ENCODE data around the gene CDK14. TPM values are rescaled to one million over a fixed set of nuclear protein-coding genes. Genes with fewer than 3 reads are reported as not detected.

Gene CDK14
- total and polyA plus RNA-seq, 10 of the 15 experiments (the other 5 are each of a cell fraction or from before 2014, with no cell fraction given), result 6.5 to 61.3 (median 24.2) TPM

GRCh38 chr7:90663176-90663575 is 67.1 kb downstream of the CDK14 start:
- 92% methylated on average over 3 of the region's 3 CpGs for WGBS (ENCODE audit: insufficient coverage, insufficient replicate concordance, low lambda C conversion rate, missing lambda C conversion rate)
- ChIA-PET CTCF (interaction anchor here (1.8 to 4.1 kb wide), 3 partner anchors 10 to 34 kb away, joined by 8 to 14 read pairs (median 13); no protein-coding TSS in a partner anchor), SMC1A (ENCODE audit: uncharacterized antibody, unreplicated experiment) (interaction anchor here (0.7 to 3.2 kb wide), 13 partner anchors 8 to 66 kb away, joined by 3 to 16 read pairs (median 4); no protein-coding TSS in a partner anchor), RAD21 (ENCODE audit: unreplicated experiment) (interaction anchor here (0.9 to 1.9 kb wide), 9 partner anchors 16 to 50 kb away, joined by 3 to 6 read pairs (median 3); no protein-coding TSS in a partner anchor), POLR2A (interaction anchor here (1.0 to 1.5 kb wide), 2 partner anchors 9 to 19 kb away, joined by 3 to 6 read pairs; no protein-coding TSS in a partner anchor)
- Histone ChIP-seq H4K20me1 (ENCODE audit: control insufficient read depth, insufficient read depth) (no peaks in the 10 kb centered on the region), H3K9ac (ENCODE audit: control insufficient read depth, insufficient read depth, low read length) (no peak overlapping the region), H3K4me2 (ENCODE audit: control insufficient read depth, insufficient read depth) (peak overlapping the region; percentile 77; the same call in 1 of the 2 replicates), H3K9me3 (replicated peaks; ENCODE audit: control insufficient read depth, insufficient read depth, low read length) (no peaks in the 10 kb centered on the region), H3K79me2 (ENCODE audit: control insufficient read depth, insufficient read depth, low read length) (no peaks in the 10 kb centered on the region), H3K27me3 (replicated peaks in 1 of 2; ENCODE audit: control insufficient read depth in 2 of 2, insufficient read depth in 2 of 2, low read length in 1 of 2) (no peaks in the 10 kb centered on the region), H3K36me3 (ENCODE audit: control insufficient read depth in 2 of 2, insufficient read depth in 2 of 2, low read length in 1 of 2) (no peaks in the 10 kb centered on the region), H2AFZ (ENCODE audit: control insufficient read depth, low read depth, low read length) (no peak overlapping the region; the same call in 1 of the 2 replicates), H3K27ac (ENCODE audit: control insufficient read depth, insufficient read depth) (no peak overlapping the region; the same call in 1 of the 2 replicates), H3K4me1 (ENCODE audit: control insufficient read depth, insufficient read depth, low read length) (peaks cover 29% of the 10 kb centered on the region), H3K4me3 (no peak overlapping the region)
- intact Hi-C loops (cut with micrococcal nuclease; ENCODE audit: unreplicated experiment) (no loop called here), in situ Hi-C loops (cut with MboI) (no loop called here)
- no TSS peak for BruUV-seq (replicated peaks)
- FAIRE-seq, result no peak
- no peak for DNase-seq (ENCODE audit: low read depth, low spot score)
- TF ChIP-seq MTA3 (IDR thresholded peaks at IDR 0.05; ENCODE audit: borderline replicate concordance, low read length) (no peak), ASH2L (IDR thresholded peaks at IDR 0.05; ENCODE audit: borderline replicate concordance, low read depth) (no peak), SUZ12 (IDR thresholded peaks at IDR 0.05; ENCODE audit: unreplicated experiment) (no peak)
- ATAC-seq, result no peak

- Histone ChIP-seq H4K20me1 (ENCODE audit: control insufficient read depth, insufficient read depth) (no peaks in the 10 kb centered on the region), H3K27ac (ENCODE audit: control insufficient read depth, insufficient read depth) (no peak overlapping the region), H3K27me3 (replicated peaks in 1 of 2; ENCODE audit: control insufficient read depth in 2 of 2, insufficient read depth in 2 of 2, low read length in 1 of 2) (no peaks in the 10 kb centered on the region), H3K9ac (ENCODE audit: control insufficient read depth, insufficient read depth, low read length) (no peak overlapping the region), H3K4me1 (ENCODE audit: control insufficient read depth, insufficient read depth, low read length) (peaks cover 29% of the 10 kb centered on the region), H3K36me3 (ENCODE audit: control insufficient read depth in 2 of 2, insufficient read depth in 2 of 2, low read length in 1 of 2) (no peaks in the 10 kb centered on the region), H3K79me2 (ENCODE audit: control insufficient read depth, insufficient read depth, low read length) (no peaks in the 10 kb centered on the region; the same call in 1 of the 2 replicates), H2AFZ (ENCODE audit: control insufficient read depth, low read depth, low read length) (no peak overlapping the region), H3K4me3 (no peak overlapping the region), H3K9me3 (replicated peaks; ENCODE audit: control insufficient read depth, insufficient read depth, low read length) (no peaks in the 10 kb centered on the region), H3K4me2 (ENCODE audit: control insufficient read depth, insufficient read depth) (no peak overlapping the region)
- SMC1A ChIA-PET (ENCODE audit: uncharacterized antibody, unreplicated experiment), result no interaction called here
- RAD21 ChIA-PET (ENCODE audit: unreplicated experiment), result no interaction called here
- in situ Hi-C loops (cut with MboI), result no loop called here
- 52% methylated on average over 4 of the region's 4 CpGs for WGBS (ENCODE audit: insufficient coverage, insufficient replicate concordance, low lambda C conversion rate, missing lambda C conversion rate)
- TF ChIP-seq BRCA1 (IDR thresholded peaks at IDR 0.05; ENCODE audit: low read depth, low read length), result no peak
- no peak for TF ChIP-seq RELA (IDR thresholded peaks at IDR 0.05; ENCODE audit: borderline replicate concordance, partially characterized antibody)
- TF ChIP-seq CREM (IDR thresholded peaks at IDR 0.05; ENCODE audit: low read depth), result no peak
- TF ChIP-seq BCL11A (IDR thresholded peaks at IDR 0.05; ENCODE audit: low read depth, low read length), result no peak
- FAIRE-seq, result no peak
- no peak for DNase-seq (ENCODE audit: low read depth, low spot score)
- intact Hi-C loops (cut with micrococcal nuclease; ENCODE audit: unreplicated experiment), result no loop called here
- no peak for ATAC-seq
- BruUV-seq (replicated peaks), result no TSS peak
- CTCF ChIA-PET, result no interaction called here
- POLR2A ChIA-PET, result no interaction called here
Observed at GRCh38 chr7:90666186-90666585, 70.1 kb downstream of the CDK14 start.

Measured in GM12878 (cell line).